Ecto neural progenitor cell (in vitro differentiated cells): ENCODE measurements around the gene ECT2.
"Not testable (repeated sequence)": the region's sequence is repeated elsewhere in the genome, so short reads cannot be mapped to it uniquely, and the experiment has no call there.

Source experiments
- DNase-seq: peaks from one replicate; pipeline ENCODE4 v3.0.0-alpha.2; 2018; ENCODE audit warnings: low spot score

The ECT2 gene

GRCh38 chr3:172859041-172859440, 108.5 kb downstream of the ECT2 start:
- no peak for DNase-seq

- DNase-seq: not testable (repeated sequence)
Measured at GRCh38 chr3:172866726-172867350, 116.3 kb downstream of the ECT2 start.

- no peak for DNase-seq
Measured at GRCh38 chr3:172868582-172869200, 118.2 kb downstream of the ECT2 start.

- no peak for DNase-seq
Measured at GRCh38 chr3:172869368-172869771, 118.8 kb downstream of the ECT2 start.

- no peak for DNase-seq
Measured at GRCh38 chr3:172869784-172870518, 119.4 kb downstream of the ECT2 start.
